Stimulated activated CD4-positive, alpha-beta T cell treated with anti-CD3 and anti-CD28 coated beads, Interleukin-12 subunit alpha, Interleukin-12 subunit beta, amount 100 ng/mL, for 4 hours (primary cell): ENCODE data around the gene CCDC192.

Source experiments
- DNase-seq: peaks from one replicate; pipeline ENCODE4 v3.0.0-alpha.2; 2020

CCDC192 gene

DNA sequence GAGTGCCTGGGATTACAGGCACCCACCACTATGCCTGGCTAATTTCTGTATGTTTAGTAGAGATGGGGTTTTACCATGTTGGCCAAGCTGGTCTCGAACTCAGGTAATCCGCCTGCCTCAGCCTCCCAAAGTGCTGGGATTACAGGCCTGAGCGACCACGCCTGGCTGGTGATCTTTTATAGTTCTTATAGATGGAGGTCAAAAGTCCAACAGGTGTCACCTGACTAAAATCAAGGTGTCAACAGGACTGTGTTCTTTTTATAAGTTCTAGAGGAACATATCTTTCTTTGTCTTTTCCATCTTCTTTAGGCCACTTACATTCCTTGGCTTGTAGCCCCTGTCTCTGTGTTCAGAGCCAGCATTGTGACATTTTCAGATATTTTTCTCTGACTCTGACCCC is 224.9 kb downstream of the CCDC192 start:
- DNase-seq, result no peak

DNA sequence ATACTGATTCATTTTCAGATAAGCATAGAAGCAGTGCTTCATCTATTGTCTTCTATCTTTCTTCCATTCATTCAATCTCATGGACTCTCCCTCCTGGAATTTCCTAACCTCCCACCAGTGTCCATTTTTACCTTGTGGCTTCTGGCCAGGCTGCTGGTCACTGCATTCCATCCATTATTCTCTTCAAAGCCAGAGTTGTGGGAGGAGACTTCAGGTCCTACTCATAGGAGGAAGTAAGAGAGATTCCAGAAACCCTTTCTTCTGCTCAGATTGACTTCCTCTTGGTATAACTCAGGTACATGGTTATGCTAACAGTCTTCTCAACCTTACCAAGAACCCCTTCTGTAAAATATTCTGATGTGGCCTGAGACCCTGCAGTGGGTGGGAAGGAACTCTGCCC is 227.1 kb downstream of the CCDC192 start:
- no peak for DNase-seq

DNA sequence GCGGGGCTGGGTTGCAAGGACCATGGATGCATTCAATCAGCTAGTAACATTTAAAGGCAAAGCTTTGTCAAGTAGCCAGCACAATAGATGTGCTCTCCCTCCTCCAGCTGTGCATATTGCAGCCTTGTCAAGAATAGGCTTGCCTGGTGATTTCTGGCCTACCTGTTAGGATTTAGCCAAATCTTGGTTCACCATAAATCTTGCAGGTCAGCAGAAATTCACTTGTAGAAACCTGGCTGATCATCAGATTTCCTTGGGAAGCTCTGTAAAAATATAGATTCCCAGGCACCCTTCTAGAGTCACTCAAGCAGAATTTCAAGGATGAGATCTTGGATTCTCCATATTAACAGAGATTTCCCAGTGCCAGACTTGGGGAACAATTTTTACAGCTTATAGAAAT is 228.2 kb downstream of the CCDC192 start:
- no peak for DNase-seq

DNA sequence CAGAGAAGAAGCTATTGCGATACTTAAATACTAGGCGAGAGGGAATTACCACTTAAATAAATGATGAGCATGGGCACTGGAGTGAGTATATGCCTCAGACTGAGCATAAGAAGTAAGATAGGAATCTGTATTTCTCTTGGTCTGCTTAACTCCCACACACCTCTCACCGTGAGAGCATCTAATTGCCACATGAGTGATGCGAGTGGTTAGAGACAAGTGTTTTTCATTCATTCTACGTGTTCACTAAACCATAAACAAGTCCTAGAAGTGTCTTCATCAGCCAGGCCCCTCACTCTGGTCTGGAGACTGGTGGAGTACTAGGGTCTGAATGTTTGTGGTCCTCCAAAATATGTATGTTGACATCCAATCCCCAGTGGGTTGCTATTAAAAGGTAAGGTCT is 230.2 kb downstream of the CCDC192 start:
- no peak for DNase-seq

DNA sequence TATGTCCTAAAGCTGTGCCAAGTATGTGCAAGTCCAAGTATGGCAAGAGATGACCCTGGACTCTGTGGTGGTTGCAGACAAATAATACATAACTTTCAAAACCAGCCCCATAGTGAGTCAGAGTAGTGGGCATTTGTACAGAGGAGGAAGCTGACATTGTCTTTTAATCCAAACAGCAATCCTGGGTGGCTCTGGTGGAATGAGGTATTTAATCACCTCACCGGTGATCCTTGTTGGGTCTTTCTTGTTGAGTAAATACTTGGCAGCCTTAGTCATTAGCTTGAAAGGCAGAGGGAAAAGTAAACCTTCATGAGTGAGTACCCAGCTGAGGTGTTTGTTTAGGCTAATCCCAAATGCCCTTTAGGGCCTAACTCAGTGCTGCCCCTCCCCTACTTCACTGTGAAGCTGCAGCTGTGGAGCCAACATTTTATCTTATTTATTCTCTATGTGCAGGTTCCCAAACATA is 231.6 kb downstream of the CCDC192 start:
- no peak for DNase-seq

DNA sequence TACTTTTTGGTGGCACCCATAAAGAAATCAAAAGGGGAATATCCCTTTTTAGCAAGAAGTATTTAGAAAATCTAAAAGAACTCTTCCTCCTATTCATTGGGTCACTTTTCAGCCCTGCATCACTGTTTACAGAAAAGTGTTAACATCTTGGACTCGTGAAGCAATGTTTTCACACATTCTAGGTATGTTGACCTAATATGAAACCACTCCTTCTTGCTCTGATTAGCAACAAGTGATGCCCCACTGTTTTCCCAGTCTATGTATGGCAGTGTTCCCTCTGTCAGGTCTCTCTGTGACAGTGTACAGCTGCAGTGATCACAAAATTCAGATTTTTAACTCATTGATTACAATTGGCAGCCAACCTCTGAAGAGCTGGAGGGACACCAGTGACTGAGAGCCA is 232.2 kb downstream of the CCDC192 start:
- DNase-seq, result no peak

DNA sequence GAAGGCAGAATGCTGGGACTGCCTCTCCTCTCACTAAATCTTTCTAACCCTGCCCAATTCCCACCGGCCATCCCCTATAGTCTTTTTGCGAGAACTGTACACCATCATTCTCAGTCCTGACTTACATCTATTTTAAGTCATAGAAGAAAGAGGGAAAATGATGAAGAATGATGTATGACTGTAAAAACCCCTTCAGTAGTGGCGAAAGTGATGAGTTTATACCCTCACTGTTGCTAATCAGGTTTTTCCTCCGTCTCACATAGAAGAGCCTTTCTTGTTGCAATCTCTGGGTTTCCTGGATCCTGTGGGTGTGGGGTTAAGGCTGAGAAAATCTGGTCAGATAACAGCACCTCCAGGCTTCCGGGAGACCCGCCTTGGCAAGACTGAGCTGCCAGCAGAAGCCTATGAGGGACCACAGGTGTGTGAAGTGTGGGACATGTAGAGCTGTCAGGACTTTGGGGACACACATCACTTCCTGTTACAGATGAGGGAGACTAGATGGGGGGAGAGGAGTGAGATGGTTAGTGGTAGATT is 233.3 kb downstream of the CCDC192 start:
- DNase-seq, result peak; percentile 1

DNA sequence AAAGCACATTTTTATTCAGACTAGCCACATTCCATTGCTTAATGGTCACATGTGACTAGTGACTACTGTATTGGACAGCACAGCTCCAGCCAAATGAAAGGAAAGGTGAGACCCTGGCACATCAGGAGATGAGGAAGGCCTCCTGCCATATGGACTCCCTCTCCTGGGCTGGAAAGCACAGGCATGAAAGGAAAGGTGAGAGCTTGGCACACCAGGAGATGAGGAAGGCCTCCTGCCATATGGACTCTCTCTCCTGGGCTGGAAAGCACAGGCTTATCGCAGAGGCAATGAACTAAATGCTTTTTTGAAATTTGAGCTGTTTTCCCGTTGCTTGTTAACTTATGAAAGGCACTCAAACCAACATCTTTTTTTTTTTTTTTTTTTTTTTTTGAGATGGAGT is 235.6 kb downstream of the CCDC192 start:
- no peak for DNase-seq

DNA sequence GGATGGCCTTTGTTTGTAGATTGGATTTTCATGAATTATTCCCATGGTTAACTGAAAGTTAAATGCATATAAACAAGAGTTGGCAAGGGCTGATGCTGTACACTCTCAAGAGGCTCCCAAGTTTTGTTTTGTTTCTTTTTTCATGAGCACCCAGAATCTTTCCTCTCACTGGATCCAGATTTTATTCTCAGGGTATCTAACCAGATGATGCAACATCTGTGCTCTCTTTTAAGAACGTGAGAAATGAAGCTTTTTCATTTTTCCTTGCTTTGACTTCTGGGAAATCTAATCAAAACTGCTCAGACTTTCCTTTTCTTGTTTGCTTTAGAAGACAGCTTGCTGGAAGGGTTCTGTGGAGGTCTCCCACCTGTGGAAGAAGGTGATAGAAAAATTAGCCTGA is 237.7 kb downstream of the CCDC192 start:
- no peak for DNase-seq

DNA sequence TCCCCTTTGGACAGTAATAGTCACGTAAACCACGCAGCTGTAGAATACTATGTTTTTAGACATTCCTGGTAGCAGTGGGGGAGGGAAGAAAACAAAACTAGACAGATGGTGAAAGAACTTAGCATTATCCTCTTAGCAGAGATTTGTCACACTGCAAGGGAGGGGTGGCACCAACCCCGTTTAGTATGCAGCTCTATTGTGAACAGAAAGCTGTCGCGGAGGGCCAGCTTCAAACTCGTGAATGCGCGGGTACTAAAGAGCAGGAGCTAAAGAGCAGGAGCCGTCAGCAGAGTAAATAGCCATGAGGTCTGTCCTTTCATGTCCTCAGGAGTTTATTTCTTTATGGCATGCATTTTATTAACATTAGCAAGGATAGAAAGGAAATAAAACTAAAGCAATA is 238.5 kb downstream of the CCDC192 start:
- no peak for DNase-seq

DNA sequence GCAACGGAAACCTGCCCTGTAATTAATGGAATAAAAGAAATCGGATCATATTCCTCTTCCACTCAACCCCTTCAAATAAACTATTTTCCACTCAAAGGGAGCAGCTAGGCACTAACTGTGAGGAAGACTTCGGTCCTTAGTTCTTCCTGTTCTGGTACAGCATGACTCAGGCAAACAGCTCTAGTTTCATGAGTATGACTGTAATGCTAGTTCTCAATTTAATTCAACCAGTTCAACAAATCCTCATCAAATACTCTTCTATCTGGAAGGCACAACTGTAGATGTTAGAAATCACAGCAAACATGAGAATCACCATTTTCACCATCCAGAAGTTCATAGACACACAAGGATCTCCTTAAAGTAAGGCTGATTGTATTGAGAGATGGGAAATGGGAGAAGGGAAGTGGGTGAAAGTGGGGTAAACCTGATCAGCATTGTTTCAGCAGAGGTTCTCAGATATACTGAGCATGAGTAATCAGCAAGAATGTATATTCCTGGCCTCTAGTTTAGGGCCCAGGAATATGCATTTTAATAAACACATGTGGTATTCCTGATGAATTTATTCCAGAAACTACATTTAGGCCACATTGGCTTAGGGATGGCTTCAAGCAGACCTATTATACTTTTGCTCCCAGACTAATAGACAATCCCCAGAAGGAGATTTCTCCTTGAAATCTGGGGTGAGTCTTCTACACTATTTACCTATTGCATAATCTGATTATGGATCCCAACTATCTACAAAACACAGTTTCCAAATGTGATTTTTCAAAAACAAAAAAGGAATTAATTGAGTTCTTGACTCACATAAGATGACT is 239.3 kb downstream of the CCDC192 start:
- no peak for DNase-seq

DNA sequence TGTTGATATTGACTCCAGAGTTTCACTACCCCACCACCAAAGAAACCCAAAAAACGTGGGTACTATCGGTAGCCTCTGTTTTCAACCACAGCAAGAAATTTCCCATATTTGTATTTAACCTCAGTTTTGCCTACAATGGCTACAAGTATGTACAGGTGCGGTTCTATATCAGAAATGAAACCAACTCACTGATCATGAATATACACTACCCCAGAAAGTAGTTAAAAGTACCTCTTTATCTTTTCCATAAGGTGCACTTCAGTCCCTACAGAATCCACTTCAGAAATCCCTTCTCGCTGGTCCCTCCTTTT is 239.8 kb downstream of the CCDC192 start:
- DNase-seq, result no peak

DNA sequence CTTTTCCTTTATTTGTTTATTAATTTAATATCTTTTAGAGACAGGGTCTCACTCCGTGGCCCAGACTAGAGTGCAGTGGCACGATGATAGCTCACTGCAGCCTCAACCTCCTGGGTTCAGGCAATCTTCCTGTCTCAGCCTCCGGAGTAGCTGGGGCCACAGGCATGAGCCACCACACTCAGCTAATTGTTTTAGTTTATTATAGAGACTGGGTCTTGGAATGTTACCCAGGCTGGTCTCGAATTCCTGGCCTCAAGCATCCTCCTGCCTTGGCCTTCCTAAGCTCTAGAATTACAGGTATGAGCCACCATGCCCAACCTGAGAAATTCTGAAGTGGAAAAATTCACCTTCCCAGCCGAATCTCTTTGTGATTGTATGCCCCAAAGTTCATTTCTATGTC is 240.9 kb downstream of the CCDC192 start:
- no peak for DNase-seq

DNA sequence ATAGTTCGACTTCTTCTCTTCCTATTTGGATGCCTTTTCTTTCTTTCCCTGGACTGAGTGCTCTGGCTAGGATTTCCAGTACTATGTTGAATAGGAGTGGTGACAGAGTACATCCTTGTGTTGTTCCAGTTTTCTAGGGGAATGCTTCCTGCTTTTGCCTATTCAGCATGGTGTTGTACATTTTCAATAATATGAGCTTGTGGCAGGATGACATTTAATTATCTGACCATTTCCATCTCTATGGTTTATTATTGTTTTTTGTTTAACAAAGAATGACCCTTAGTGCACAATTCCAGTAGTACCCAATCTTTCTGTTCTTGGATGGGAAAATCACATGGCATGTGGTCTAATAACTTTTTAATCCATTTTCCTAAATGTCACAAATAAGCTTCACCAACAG is 244.8 kb downstream of the CCDC192 start:
- no peak for DNase-seq

DNA sequence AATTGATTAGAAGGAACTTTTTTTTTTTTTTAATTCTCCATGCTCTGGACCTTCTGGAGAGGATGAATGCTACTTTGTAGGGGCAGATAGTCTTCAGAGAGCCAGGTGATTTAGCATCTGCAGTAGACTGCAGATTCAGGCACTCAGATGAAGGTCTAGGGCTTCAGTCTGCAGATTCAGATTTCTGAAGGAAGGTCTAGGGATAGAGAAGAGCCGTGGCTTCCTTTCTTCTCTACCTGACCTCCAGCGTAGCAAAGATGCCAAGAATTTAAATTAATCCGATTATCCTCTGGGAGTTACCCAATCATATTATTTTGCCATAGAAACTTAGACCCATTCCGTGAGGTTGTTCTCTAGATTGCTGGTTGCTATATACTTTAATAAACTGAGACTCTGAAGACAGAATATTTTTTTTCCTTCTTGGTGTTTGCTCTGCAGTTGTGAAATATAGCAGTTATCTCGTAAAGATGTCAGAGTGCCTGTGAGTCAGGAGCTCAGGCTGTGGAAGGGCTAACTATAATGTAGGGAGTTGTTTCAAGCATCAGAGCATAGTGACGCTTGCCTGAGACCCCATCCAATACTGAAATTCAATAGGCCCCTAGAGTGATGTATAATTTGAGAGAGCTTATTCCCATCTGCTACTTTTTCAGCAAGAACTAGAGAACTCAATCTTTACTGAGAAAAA is 247.7 kb downstream of the CCDC192 start:
- DNase-seq, result no peak

DNA sequence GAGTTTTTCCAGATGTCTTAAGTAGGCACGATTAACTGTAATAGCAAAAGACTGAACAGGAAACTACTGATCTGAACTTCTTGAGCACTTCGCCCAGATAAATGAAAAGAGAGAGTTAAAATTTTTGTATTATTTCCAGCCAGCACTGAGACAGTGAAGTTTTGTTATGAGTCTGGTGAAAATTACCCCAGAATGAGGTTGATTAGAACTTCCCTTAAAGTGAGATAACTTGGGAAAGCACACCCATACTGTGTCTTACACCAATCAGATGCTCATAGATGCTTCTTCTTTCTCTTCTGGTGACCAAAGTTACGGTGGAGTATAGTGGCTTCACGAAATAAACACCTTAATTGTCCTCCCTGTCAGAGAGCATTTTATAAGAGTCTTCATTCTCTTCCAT is 248.6 kb downstream of the CCDC192 start:
- DNase-seq, result no peak

DNA sequence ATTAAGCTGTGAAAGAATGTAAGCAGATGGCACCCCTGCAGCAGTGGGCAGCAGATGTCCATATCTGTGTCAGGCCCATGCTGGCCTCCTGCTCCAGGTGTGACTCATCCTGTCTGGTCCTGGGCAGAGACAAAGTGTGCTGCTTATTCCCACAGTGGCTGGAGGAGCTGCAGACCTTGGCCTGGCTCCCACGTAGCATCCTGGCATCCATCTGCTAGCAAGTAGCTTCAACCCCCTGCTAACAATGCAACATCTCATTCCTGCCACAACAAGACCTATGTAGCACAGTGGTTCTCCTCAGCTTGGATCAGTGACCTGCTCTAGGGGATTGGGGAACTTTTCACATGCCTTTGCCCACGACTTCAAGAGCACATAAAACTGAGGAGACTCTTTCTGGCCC is 254.0 kb downstream of the CCDC192 start:
- DNase-seq, result no peak

DNA sequence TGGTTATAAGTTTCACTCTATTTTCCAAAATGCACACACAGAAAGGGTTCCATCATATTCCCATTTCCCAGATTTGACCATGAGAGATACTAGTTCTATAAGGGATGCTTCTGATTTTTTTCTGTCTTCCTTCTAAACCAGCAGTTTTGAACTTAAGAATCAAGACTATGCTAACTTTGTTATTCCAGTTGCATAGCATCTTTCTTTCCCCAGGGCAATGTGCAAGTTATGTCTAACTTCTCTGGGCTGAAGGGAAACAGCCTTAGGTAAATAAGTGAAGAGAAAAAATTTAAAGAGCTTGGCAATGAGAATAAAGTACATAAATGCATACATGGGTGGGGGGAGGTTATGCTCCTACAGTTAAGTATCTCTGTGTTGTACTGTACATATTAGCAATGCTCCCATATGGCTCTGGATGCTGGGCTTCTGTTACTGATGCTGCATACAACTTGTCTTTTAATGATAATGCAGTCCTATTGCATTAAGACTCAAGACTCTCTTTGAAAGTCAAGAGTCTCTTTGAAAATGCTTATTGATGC is 254.6 kb downstream of the CCDC192 start:
- DNase-seq, result no peak

DNA sequence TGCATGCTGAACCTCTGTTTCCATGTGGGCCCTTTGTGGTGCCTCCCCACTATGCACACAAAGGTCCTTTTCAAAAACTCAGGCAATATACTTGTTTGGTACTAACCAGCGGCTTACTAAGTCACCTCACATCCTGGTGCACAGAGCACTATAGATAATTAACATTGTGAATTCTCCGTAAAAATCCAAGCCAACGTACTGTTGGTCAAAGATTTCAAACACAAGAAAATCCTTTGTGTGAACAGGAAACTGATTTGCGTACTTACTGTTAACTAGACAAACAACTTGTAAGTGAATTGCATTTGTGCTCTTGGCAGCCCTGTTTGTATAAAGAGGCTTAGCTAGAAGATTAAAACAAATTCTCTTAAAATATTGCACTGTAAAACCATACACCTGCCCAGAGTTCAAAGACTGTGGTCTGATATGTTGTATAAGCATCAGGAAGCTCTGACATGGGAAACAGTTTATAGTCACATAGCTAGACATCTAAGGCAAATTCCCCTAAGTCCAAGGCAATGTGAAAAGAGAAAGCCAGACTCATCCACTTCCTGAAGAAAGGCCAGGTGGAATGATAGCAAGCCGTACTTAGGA is 255.3 kb downstream of the CCDC192 start:
- no peak for DNase-seq

DNA sequence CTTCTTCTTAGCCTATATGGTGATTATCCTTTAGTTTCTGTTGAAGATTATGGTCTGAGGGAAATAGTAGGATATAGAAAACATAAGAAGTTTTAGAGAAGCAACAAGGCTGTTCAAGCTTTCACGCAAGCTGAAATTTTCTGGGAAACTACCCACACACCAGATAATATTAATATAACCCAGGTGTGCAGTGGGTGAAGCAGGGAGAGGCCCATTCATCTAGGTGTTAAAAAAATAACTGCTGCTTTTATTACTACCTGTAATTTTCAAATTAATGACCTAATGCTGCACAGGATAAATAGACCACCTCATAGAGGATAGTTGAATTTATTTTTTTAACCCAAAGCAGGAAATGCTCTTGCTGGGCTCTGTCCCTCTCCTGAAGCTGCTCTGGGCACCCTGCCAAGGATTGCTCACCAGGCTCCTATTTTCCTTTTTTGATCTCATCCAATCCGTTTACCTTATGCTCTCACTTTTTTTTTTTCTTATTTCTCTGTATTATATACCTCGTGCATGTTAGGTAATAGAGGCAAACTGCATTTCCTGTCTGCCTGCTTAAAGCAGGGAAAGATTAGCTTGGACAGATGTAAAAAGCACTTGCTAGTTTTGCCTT is 256.1 kb downstream of the CCDC192 start:
- DNase-seq, result no peak

DNA sequence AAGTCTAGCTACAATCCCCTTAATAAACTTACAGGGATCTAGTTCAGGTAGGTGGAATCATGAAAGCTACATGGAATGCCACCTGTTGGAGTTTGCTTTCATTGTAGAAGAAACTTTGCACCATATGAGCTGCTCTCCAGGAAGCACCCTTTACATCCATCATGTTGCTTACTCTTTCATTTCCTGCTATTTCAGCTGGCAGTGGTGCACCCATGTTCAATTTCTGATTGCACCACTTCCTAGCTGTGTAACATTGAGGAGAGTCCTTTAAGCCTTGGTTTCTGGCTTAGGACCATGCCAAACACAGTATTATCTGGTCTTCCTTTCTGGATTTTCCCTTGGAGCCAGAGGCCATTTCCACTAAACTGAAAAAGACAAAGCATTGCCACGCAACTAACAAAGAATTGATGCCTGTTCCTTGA is 257.1 kb downstream of the CCDC192 start:
- no peak for DNase-seq

DNA sequence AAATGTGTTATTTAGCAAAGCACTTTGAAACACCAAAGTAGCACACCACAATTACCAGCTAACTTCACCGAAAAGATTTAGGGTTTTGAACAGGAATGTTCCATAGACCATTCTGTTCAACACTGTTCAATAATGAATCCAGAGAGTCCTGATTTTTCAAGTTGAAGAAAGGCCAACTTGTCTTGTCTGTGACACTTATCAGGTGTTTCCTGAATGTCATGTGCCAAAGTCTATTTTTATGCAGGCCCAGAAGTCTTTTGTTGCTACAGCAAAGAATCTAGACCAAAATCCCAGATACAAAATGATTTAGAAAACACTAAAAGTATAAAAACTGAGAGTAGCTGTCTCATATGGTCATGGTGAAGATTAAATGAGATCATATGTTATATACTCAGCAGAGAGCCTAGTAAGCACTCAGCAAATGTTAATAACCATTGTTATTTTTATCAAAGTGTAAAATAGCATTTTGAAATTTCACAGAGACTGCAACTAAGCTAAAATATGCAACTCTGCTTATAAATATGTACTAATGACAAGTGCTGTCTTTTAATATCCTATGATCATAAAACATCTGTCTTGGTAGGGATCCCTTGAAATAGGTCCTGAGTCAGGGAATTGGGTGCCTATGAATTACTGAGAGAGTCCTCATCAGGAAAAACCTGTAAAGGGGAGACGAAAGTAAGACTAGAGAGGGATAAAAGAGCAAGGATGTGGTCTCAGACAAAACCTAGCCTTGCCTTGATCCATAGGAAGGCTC is 258.0 kb downstream of the CCDC192 start:
- no peak for DNase-seq

DNA sequence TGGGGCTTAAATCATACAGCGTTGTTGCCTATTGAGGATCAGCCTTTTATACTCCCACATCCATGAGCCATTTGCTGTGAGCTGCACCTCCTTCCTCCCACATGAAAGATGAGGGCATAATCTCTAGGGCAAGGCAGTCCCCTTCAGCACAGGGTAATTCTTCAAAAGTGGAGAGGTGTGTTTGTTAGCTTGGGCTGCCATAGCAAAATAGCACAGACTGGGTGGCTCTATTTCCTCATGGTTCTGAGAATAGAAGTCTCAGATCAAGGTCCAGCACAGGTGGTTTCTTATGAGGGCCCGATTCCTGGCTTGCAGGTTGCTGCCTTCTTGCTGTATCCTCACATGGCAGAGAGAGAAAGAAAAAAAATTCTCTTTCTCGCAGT is 258.6 kb downstream of the CCDC192 start:
- no peak for DNase-seq
